ENCODE results near the gene POC1A.
A peak's percentile ranks its signal among the peaks of the same experiment; 100 is the strongest.

The POC1A gene

GRCh38 chr3:52126036-52126435 lies 28.2 kb downstream of the POC1A start:
- DNase-seq, result no peak

- DNase-seq, result no peak
These were observed 29.5 kb downstream of the POC1A start for GRCh38 chr3:52124766-52125165.

GRCh38 chr3:52124126-52124525 lies 30.1 kb downstream of the POC1A start:
- DNase-seq, result no peak

GRCh38 chr3:52123106-52123725 lies 31.0 kb downstream of the POC1A start:
- DNase-seq, result peak; percentile 77 to 80 (median 78)

GRCh38 chr3:52122491-52122890 lies 31.7 kb downstream of the POC1A start:
- DNase-seq, result no peak

- DNase-seq, result peak; percentile 75 to 82 (median 79)
These were observed 32.4 kb downstream of the POC1A start for GRCh38 chr3:52121813-52122212.

- peak; percentile 61 to 64 (median 62) for DNase-seq
These were observed 32.8 kb downstream of the POC1A start for GRCh38 chr3:52121464-52121805.

GRCh38 chr3:52120556-52121463 lies 33.4 kb downstream of the POC1A start:
- peak; percentile 46 to 60 (median 58) for DNase-seq

GRCh38 chr3:52119826-52120225 lies 34.4 kb downstream of the POC1A start:
- peak; percentile 80 to 82 (median 81) for DNase-seq

GRCh38 chr3:52119099-52119498 lies 35.1 kb downstream of the POC1A start:
- peak; percentile 35 to 63 (median 43) for DNase-seq

GRCh38 chr3:52118156-52118875 lies 35.9 kb downstream of the POC1A start:
- no peak for DNase-seq

GRCh38 chr3:52117537-52117936 lies 36.7 kb downstream of the POC1A start:
- no peak for DNase-seq

- no peak for DNase-seq
These were observed 42.2 kb downstream of the POC1A start for GRCh38 chr3:52112056-52112455.

- no peak for DNase-seq
These were observed 43.7 kb downstream of the POC1A start for GRCh38 chr3:52110502-52110901.

- DNase-seq, result no peak
These were observed 44.5 kb downstream of the POC1A start for GRCh38 chr3:52109611-52110301.

- peak; percentile 43 to 59 (median 48) for DNase-seq
These were observed 45.7 kb downstream of the POC1A start for GRCh38 chr3:52108302-52109232.

GRCh38 chr3:52106951-52107611 lies 47.1 kb downstream of the POC1A start:
- no peak for DNase-seq

GRCh38 chr3:52104684-52105640 lies 49.3 kb downstream of the POC1A start:
- no peak for DNase-seq

- no peak for DNase-seq
These were observed 51.3 kb downstream of the POC1A start for GRCh38 chr3:52102934-52103333.

- DNase-seq, result no peak
These were observed 55.2 kb downstream of the POC1A start for GRCh38 chr3:52099001-52099401.

Data from suppressor macrophage treated with lipopolysaccharide for 1 hour (primary cell).